Fibroblast of pulmonary artery (primary cell): Measurements from ENCODE around the gene BCKDHB.
A peak's percentile ranks its signal among the peaks of the same experiment; 100 is the strongest.

Source experiments
- DNase-seq: peaks from one replicate; pipeline ENCODE4 v3.0.0-alpha.2; 2010; ENCODE audit warnings: low read depth
- H3K4me3 ChIP-seq: replicated peaks from 2 replicates; pipeline ENCODE4 v1.5.1; 2011; ENCODE audit warnings: low read depth, mild to moderate bottlenecking, control low read depth, low read length, moderate library complexity
- TF ChIP-seq, protein P1 (sequence below): IDR thresholded peaks from 2 replicates; pipeline ENCODE4 v1.5.1; 2011; ENCODE audit warnings: mild to moderate bottlenecking, control low read depth, low read length, inconsistent platforms; ENCODE audit errors: missing control alignments

The BCKDHB gene

DNA sequence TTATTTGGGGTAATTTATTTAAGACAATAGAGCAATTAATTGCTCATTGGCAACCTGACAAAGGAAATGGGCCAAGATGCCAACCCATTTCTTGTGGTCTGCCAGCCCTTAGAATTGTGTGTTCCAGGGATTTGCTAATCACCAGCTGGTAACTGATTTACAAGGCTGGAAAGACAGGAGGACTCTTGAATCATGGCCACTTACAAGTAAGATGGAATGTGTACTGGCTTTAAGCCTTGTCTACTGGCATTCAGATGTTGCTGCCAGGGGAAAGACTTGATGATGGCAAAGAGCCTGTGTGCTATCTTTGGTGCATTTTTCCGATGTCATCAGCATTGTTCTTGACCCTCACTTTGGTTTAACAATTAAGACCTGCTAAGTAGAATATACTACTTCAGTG, 91.0 kb downstream of the BCKDHB start:
- DNase-seq: peak; percentile 37
- no peak overlapping the region for H3K4me3 ChIP-seq
- TF ChIP-seq, protein P1, sequence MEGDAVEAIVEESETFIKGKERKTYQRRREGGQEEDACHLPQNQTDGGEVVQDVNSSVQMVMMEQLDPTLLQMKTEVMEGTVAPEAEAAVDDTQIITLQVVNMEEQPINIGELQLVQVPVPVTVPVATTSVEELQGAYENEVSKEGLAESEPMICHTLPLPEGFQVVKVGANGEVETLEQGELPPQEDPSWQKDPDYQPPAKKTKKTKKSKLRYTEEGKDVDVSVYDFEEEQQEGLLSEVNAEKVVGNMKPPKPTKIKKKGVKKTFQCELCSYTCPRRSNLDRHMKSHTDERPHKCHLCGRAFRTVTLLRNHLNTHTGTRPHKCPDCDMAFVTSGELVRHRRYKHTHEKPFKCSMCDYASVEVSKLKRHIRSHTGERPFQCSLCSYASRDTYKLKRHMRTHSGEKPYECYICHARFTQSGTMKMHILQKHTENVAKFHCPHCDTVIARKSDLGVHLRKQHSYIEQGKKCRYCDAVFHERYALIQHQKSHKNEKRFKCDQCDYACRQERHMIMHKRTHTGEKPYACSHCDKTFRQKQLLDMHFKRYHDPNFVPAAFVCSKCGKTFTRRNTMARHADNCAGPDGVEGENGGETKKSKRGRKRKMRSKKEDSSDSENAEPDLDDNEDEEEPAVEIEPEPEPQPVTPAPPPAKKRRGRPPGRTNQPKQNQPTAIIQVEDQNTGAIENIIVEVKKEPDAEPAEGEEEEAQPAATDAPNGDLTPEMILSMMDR: no peak

DNA sequence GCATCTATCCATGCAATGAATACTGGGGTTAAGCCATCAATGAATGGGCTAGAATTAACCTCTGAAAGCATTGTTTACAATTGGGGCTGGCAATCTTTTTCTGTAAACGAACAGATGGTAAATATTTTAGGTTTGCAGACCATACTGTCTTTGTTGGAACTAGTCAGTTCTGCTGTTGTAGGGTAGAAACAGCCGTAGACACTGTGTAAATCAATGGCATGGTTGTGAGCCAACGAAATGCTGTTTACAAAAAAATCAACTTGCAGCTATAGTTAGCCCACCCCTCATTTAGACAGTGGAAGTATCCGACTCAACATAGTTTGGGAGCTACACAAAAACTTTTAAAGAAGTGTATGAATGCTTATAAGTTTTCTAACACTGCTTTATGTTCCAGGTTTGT, 91.5 kb downstream of the BCKDHB start:
- no peak for DNase-seq
- H3K4me3 ChIP-seq: no peak overlapping the region
- TF ChIP-seq, protein P1: no peak

DNA sequence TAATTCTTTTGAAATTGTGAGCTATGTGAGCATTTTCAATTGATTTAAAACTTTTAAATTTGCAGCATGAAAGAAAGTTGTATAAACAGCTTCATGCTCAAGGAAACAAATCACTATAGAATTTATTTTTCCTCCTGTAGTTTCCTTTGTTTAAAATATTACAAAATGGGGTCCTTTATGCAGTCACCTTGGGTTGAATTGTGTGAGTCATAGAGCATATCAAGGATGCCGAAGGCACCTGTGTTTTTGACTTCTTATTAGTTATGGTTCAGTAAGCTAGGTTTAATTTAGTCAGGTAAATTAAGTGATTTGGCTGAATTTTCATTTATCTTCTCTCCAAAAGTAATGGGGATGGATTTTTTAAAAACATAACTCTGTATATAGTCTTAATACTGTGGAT, 96.8 kb downstream of the BCKDHB start:
- H3K4me3 ChIP-seq: no peak overlapping the region
- no peak for DNase-seq
- TF ChIP-seq, protein P1: no peak

DNA sequence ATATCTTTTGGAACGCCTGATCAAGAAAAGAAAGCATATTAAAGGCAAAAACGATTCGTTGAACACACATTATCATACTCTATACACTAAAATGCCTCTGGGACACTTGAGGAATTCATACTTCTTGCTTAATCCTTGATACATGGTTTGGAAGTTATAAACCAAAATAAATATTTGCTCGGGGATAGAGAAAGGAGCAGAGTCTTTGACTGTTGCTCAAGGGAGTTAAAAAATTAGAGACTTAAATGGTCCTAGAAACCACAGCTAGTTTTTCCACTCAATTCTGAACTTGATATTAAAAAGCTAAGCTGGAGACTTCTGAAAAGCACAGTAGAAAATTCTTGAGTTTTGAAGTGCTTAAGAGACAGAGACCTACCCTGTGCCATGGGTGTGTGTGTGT, 98.9 kb downstream of the BCKDHB start:
- DNase-seq: no peak

DNA sequence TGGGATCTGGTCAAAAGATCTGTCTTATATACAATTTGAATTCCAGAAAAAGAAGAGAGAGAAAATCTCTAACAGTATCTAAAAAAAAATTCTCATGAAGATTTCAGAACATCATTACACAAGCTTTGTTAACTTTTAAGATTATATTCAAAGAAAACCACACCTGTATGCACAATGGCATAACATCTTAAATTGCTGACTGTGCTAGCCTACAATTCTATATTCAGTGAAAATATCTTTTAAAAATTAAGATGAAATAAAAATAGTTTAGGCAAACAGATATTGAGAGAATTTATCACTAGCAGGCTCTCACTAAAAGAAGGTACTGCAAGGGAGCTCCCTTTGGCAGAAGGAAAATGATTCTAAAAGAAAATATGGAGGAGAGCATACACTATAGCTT, 100.3 kb downstream of the BCKDHB start:
- TF ChIP-seq, protein P1: no peak
- DNase-seq: no peak
- no peak overlapping the region for H3K4me3 ChIP-seq

More for the DNA sequence above, 98.9 kb downstream of the BCKDHB start:
- TF ChIP-seq, protein P1: no peak
- H3K4me3 ChIP-seq: no peak overlapping the region

DNA sequence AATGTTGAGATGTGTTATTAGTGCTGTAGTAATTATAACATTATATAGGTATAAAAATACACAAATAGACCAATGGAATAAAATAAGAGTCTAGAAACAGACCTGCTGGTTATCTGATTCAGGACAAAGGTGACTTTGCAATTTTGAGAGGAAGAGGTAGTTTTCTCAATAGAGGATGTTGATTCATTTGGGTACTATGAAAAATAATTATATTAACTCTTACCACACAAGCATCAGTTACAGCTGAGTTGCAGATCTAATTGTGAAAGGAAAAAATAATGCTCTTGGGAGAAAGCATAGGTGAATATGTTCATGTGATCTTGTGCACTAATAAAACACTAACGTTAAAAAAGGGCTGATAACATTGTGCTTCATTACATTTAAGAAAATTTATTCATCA, 103.0 kb downstream of the BCKDHB start:
- no peak for DNase-seq
- no peak overlapping the region for H3K4me3 ChIP-seq
- TF ChIP-seq, protein P1: no peak

DNA sequence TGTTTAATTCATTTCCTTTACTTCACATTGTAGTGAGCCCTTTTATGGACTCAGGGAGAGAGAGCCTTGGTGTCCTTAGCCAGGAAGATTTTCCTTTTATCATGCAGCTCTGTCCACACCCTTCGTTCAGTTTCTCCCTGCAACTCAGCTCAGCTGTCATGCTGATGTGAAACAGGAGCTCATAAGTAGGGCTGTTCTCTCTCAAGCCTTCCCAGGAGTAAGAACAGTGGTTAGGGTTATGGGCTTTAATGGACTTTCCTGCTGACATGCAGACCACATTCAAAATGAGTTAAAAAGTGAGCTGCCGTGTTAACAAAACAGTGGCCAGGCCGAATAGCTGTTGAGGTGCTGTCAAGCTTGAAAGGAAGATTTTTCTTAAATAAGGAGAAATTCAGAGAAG, 104.1 kb downstream of the BCKDHB start:
- TF ChIP-seq, protein P1: no peak
- DNase-seq: peak; percentile 57
- H3K4me3 ChIP-seq: no peak overlapping the region
